MM.1S (cell line): Measurements from ENCODE around the gene GALNT12.

Source experiments
- DNase-seq: peaks from one replicate; pipeline ENCODE4 v3.0.0-alpha.2; 2015
- H2AFZ ChIP-seq: fragments of 300-600 bp; sonication (generic); 2 replicates; pipeline ENCODE4 v1.6.0; 2016; ENCODE audit warnings: antibody characterized with exemption, low read length
- H3F3A ChIP-seq: fragments of 300-600 bp; sonication (generic); 2 replicates; pipeline ENCODE4 v1.6.1; 2016; ENCODE audit warnings: mild to moderate bottlenecking, antibody characterized with exemption, low read length, moderate library complexity, mixed read lengths; ENCODE audit not compliant: insufficient read depth
- H3K27ac ChIP-seq: fragments of 300-600 bp; sonication (generic); 2 replicates; pipeline ENCODE4 v1.5.1; 2016; ENCODE audit warnings: mild to moderate bottlenecking, low read length
- H3K27me3 ChIP-seq: fragments of 300-600 bp; sonication (generic); replicated peaks from 2 replicates; pipeline ENCODE4 v1.6.0; 2016; ENCODE audit warnings: low read length; ENCODE audit not compliant: insufficient read depth
- H3K36me3 ChIP-seq: fragments of 300-600 bp; sonication (generic); replicated peaks from 2 replicates; pipeline ENCODE4 v1.6.1; 2016; ENCODE audit warnings: mild to moderate bottlenecking, low read length, mixed read lengths; ENCODE audit not compliant: insufficient read depth
- H3K4me1 ChIP-seq: fragments of 300-600 bp; sonication (generic); 2 replicates; pipeline ENCODE4 v1.6.1; 2016; ENCODE audit warnings: low read length, mixed read lengths
- H3K4me2 ChIP-seq: fragments of 300-600 bp; sonication (generic); 2 replicates; pipeline ENCODE4 v1.6.0; 2016; ENCODE audit warnings: low read depth, low read length
- H3K4me3 ChIP-seq: fragments of 300-600 bp; sonication (generic); 2 replicates; pipeline ENCODE4 v1.5.1; 2016; ENCODE audit warnings: low read length, mixed read lengths
- H3K79me2 ChIP-seq: fragments of 300-600 bp; sonication (generic); 2 replicates; pipeline ENCODE4 v1.6.1; 2016; ENCODE audit warnings: mixed run types, low read length, mixed read lengths
- H3K9ac ChIP-seq: fragments of 300-600 bp; sonication (generic); 2 replicates; pipeline ENCODE4 v1.6.1; 2016; ENCODE audit warnings: low read length, mixed read lengths
- H3K9me2 ChIP-seq: fragments of 300-600 bp; sonication (generic); replicated peaks from 2 replicates; pipeline ENCODE4 v1.6.1; 2016; ENCODE audit warnings: mild to moderate bottlenecking, low read length, mixed read lengths; ENCODE audit not compliant: insufficient read depth
- H3K9me3 ChIP-seq: fragments of 300-600 bp; sonication (generic); replicated peaks from 2 replicates; pipeline ENCODE4 v1.6.1; 2016; ENCODE audit warnings: mild to moderate bottlenecking, low read length, mixed read lengths; ENCODE audit not compliant: insufficient read depth
- H4K20me1 ChIP-seq: fragments of 300-600 bp; sonication (generic); 2 replicates; pipeline ENCODE4 v1.6.1; 2016; ENCODE audit warnings: mild to moderate bottlenecking, low read length, moderate library complexity, mixed read lengths; ENCODE audit not compliant: insufficient read depth
- CTCF ChIP-seq: fragments of 300-600 bp; sonication (generic); IDR thresholded peaks from 2 replicates; pipeline ENCODE4 v1.5.1; 2016; ENCODE audit warnings: antibody characterized with exemption, low read length, mixed read lengths
- EZH2 ChIP-seq: fragments of 300-600 bp; sonication (generic); optimal IDR thresholded peaks from 2 replicates; pipeline ENCODE3; 2017; ENCODE audit warnings: low read depth, mild to moderate bottlenecking, antibody characterized with exemption, low read length, mixed read lengths
- EZH2phosphoT487 ChIP-seq: fragments of 300-600 bp; sonication (generic); IDR thresholded peaks from 2 replicates; pipeline ENCODE4 v1.6.1; 2018; ENCODE audit warnings: antibody characterized with exemption, low read length

GALNT12 gene

DNA sequence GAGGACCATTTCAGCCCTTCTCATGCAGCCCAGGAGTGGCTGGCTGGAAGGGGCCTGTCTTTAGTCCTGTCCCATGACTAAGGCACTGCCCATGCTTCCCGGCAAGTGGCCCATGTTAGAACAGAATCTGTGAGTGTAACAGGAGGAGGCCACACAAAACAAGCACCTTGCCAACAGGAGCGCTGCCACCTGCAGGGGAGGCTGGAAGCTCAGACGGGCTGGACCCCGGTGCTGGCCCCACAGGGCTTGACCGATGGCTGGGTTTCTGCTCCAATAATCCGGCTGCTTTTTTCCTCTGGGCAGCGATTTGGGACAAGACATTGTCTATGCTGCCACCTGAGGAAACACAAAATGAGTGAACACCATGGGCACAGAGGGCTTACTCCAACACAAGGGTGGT, 39.6 kb upstream of the GALNT12 start:
- Histone ChIP-seq H3K9me2 (no peaks in the 10 kb centered on the region), H3K9ac (no peak overlapping the region), H3K9me3 (no peaks in the 10 kb centered on the region), H4K20me1 (no peaks in the 10 kb centered on the region), H3K4me1 (no peaks in the 10 kb centered on the region), H3K4me3 (no peak overlapping the region), H3K36me3 (no peaks in the 10 kb centered on the region), H3F3A (no peaks in the 10 kb centered on the region), H3K27ac (no peak overlapping the region), H2AFZ (no peak overlapping the region), H3K79me2 (no peaks in the 10 kb centered on the region), H3K27me3 (no peaks in the 10 kb centered on the region), H3K4me2 (no peak overlapping the region)
- DNase-seq: no peak
- no peak for TF ChIP-seq CTCF
- TF ChIP-seq EZH2phosphoT487: no peak
- TF ChIP-seq EZH2: no peak

DNA sequence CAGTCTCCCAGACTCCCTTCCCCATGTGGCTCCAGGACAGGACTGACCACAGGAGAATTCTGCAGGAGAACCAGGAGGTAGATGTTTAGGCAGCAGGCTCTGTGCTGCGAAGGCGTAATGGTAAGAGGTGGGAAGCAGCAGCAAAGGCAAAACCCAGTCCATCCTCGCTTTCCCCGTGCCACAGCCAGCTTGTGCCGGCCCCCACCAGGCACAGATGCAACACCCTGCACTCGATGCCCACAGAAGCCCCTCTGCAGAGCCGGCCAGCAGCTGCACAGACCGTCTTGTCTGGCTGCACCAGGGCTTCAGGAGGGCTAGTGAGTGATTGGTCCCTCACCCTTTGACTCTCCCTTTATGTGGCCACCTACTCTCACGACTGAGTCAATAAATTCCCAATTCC, 39.1 kb upstream of the GALNT12 start:
- no peaks in the 10 kb centered on the region for H4K20me1 ChIP-seq
- no peaks in the 10 kb centered on the region for H3K36me3 ChIP-seq
- H3K4me2 ChIP-seq: no peak overlapping the region
- TF ChIP-seq CTCF: no peak
- TF ChIP-seq EZH2: no peak
- no peak for TF ChIP-seq EZH2phosphoT487
- no peaks in the 10 kb centered on the region for H3F3A ChIP-seq
- no peaks in the 10 kb centered on the region for H3K4me1 ChIP-seq
- no peaks in the 10 kb centered on the region for H3K9me3 ChIP-seq
- H2AFZ ChIP-seq: no peak overlapping the region
- no peak for DNase-seq
- no peak overlapping the region for H3K9ac ChIP-seq
- no peaks in the 10 kb centered on the region for H3K9me2 ChIP-seq
- H3K27me3 ChIP-seq: no peaks in the 10 kb centered on the region
- H3K27ac ChIP-seq: no peak overlapping the region
- H3K4me3 ChIP-seq: no peak overlapping the region
- H3K79me2 ChIP-seq: no peaks in the 10 kb centered on the region

DNA sequence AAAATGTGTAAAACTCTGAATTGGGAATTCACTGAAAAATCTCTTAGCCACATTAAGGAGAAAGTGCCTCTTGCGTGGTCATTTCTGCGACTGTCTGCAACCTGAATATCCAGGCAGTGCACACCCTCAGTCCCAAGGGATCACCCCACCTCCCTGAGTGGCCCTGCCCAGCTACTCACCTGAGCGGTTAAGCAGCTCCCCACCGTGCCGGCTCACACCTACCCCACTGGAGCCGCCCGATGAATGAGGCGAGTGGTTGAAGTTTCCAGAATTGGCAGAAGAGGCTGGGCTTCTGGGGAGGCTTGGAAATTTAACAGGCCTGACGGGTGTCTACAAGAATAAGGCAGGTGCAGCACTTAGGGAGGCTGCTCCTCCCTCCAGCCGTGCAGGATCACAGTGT, 36.8 kb upstream of the GALNT12 start:
- Histone ChIP-seq H3K36me3 (no peaks in the 10 kb centered on the region), H2AFZ (no peak overlapping the region)
- TF ChIP-seq CTCF (no peak), EZH2phosphoT487 (no peak), EZH2 (no peak)

More for the DNA sequence above, 36.8 kb upstream of the GALNT12 start:
- no peaks in the 10 kb centered on the region for H3K79me2 ChIP-seq
- no peak overlapping the region for H3K27ac ChIP-seq
- DNase-seq: no peak
- no peaks in the 10 kb centered on the region for H3K4me1 ChIP-seq
- no peaks in the 10 kb centered on the region for H3K9me2 ChIP-seq
- H3K4me3 ChIP-seq: no peak overlapping the region
- no peak overlapping the region for H3K9ac ChIP-seq
- no peaks in the 10 kb centered on the region for H3K9me3 ChIP-seq
- no peaks in the 10 kb centered on the region for H3K27me3 ChIP-seq
- H4K20me1 ChIP-seq: no peaks in the 10 kb centered on the region
- no peaks in the 10 kb centered on the region for H3F3A ChIP-seq
- H3K4me2 ChIP-seq: no peak overlapping the region
